SW480 (cell line): Measurements from ENCODE around the gene AJM1.

Source experiments
- DNase-seq: peaks from one replicate; pipeline ENCODE4 v3.0.0-alpha.2; 2016; ENCODE audit warnings: low spot score

AJM1 gene

GRCh38 chr9:136845465-136846260 lies 3.4 kb downstream of the AJM1 start:
- no peak for DNase-seq

GRCh38 chr9:136846376-136847087 lies 4.3 kb downstream of the AJM1 start:
- DNase-seq, result no peak

GRCh38 chr9:136847088-136847825 lies 5.0 kb downstream of the AJM1 start:
- DNase-seq, result peak; percentile 24

DNA sequence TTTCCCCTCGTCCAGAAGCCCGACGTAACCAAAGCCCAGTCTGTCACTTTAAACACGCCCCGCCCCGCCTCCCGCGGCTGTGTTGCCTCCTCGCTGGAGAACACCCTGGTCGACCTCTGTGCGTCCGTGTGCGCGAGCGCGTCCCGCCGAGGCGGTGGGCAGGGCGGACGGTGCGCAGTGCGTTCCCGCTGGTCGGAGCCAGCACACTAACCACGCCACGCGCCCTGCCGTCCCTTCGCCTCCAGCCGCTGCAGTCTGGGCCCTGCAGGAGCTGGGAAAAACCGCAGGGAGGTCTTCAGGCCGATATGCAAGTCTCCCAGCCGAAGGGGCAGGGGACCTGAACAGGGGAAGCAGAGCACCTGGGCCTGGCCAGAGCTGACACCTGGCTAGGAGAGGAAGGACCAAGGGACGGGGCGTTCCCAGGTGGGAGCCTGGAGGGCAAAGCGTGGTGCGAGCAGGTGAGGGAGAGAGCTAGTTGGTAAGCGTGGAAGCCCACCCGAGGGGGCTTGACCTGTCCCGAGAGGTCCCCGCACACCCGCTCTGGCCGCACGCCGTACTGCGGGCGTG lies 5.6 kb downstream of the AJM1 start:
- peak; percentile 86 for DNase-seq

DNA sequence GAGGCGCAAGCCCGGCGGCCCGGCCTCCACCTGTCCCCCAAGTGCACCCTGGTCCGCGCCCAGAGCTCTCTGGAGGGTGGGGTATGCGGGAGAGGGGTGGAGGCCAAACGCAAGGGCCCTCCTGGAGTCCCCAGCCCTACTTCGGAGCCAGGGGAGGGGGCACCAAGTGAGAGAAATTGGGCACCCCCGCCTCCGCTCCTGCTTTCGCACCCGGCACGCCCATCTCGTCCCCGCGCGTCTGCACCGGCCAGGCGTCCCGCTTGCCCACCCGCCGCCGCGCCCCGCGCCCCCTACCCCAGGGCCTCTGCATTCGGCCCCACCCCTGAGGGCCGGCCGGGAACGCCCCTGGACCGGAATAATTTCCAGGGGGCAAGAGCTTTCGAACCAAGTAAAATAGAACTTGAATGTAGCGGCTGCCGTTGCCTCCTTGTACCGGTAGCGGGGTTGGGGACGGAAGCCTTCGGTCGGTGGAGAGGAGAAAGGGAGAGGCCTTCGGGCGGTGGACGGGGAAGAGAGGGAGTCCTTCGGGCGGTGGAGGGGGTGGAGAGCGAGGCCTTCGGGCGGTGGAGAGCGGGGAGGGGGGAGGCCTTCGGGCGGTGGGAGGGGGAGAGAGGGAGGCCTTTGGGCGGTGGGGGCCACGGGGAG lies 6.2 kb downstream of the AJM1 start:
- peak; percentile 53 for DNase-seq

GRCh38 chr9:136849038-136849959 lies 7.0 kb downstream of the AJM1 start, which contains the start of gene PHPT1:
Gene PHPT1, plus strand, starts transcription at chr9:136849409. Its CDS starts 22 bp downstream, at chr9:136849431.
- peak; percentile 99 for DNase-seq

DNA sequence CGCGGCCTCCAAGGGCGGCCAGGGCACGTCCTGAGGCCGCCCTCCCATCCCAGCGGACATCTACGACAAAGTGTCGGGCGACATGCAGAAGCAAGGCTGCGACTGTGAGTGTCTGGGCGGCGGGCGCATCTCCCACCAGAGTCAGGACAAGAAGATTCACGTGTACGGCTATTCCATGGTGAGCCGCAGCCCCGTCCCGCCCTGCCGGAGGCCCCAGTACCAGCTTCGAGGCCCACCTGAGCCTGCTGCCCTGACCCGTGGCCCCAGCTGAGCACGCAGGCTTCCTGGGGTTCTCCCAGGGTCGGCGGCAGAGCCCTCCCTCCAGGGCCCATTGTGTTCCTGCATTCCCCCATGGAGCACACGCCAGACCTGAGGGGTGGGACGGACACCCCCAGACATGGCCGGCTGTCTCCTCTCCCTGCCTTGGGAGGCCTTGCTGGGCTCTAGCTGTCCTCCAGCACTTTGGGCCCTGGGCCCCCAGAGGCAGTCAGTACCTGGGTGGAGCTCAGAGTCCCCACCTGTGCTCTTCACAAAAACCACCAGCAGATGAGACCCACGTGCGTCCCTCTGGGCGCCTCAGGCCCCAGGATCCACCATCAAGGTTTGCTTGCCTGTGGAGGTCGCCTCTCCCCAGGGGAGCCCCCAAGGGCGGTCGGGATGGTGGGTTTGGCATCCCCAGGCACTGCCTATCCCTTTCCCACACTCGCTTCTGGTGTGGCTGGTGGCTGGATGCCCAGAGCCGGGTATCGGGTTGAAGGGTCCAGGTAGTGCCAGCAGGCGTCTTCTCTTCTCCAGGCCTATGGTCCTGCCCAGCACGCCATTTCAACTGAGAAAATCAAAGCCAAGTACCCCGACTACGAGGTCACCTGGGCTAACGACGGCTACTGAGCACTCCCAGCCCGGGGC lies 7.9 kb downstream of the AJM1 start:
- no peak for DNase-seq

- DNase-seq, result no peak
Observed at GRCh38 chr9:136850866-136851775, 8.8 kb downstream of the AJM1 start.

DNA sequence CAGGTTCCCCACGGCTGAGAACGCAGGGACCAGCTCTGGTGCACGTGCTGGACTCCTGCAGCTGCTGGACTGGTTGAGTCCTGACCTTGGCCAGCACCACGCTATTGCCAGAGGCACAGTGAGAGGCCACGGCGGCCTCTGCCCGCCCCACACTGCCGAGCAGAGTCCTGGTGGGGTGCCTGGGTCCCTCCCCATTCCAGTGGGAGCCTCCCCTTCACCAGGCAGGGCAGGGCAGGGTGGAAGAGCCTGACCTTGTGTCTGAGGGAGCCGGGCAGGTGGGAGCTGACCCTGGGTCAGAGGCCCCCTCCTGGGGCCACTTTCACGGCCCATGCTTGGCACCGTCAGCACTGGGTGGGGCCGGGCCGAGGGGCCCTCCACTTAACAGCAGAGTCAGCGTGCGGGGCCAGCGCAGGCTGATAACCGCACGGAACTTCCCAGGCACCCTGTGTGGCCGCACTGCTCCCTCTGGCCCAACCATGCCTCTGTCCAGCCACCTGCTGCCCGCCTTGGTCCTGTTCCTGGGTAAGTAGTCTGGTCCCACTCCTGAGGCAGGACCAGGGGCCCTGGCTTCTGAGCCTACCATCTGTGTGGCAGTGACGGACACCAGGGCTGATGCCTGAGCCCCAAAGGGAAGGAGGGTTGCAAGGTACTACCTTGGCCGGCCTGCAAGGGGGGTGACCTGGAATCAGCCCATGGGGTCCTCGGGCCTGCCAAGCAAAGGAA lies 9.8 kb downstream of the AJM1 start, which contains the start of gene MAMDC4:
MAMDC4 (plus strand) TSS at position 406 of the 723 bp plus-strand sequence; CDS start at position 477, 71 bp downstream.
- DNase-seq, result no peak

DNA sequence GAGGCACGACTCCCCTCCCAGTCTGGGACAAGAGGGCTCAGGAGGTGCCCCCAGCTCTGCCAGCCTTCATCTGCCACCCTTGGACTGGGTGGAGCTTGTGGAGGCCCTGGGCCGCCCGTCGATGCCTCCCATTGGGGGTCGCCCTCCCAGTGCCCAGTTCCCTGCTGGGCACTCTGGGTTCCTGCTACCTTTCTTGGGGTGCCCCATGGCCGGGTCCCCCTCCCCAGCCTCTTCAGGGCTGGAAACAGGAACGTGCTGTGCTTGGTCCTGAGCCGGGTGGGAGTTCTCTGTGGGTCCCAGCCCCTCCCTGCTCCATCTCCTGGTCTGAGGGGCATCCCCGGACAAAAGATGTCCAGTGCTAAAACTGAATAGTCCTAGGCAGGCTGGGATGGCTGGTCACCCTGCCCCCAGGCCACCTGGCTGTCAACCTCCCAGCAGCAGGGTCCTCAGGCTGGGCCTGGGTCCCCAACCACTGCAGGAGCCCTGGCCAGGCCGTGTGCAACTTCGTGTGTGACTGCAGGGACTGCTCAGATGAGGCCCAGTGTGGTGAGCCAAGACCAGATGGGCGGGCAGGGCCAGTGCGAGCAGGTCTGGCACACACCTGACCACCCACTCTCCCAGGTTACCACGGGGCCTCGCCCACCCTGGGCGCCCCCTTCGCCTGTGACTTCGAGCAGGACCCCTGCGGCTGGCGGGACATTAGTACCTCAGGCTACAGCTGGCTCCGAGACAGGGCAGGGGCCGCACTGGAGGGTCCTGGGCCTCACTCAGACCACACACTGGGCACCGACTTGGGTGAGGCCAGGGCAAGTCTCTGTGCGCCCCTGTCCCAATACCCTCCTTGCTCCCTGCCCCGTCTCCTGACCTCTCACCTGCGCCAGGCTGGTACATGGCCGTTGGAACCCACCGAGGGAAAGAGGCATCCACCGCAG lies 10.7 kb downstream of the AJM1 start:
- no peak for DNase-seq

GRCh38 chr9:136853596-136854112 lies 11.4 kb downstream of the AJM1 start:
- DNase-seq, result no peak

DNA sequence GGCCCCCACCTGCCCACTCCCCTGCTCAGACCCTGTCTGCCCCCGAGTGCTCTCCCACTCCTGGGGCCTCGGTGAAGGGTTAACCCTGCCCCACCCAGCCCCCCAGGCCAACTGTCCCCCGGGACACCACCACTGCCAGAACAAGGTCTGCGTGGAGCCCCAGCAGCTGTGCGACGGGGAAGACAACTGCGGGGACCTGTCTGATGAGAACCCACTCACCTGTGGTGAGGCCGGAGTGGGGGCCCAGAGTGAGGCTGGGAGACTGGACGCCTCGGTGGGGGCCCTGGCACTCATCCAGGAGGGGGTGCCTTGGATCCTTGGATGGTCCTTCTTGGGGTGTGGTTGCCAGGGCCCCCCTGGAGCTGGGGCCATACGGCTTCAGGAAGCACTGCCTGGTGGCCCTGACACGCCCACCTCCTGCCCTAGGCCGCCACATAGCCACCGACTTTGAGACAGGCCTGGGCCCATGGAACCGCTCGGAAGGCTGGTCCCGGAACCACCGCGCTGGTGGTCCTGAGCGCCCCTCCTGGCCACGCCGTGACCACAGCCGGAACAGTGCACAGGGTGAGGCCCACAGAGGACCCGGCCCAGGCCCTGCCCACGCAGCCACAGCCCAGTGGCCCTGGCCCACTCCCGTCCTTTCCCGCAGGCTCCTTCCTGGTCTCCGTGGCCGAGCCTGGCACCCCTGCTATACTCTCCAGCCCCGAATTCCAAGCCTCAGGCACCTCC lies 12.0 kb downstream of the AJM1 start:
- no peak for DNase-seq

- no peak for DNase-seq
Observed at GRCh38 chr9:136854842-136855460, 12.7 kb downstream of the AJM1 start.

- DNase-seq, result no peak
Observed at GRCh38 chr9:136855461-136856078, 13.3 kb downstream of the AJM1 start.

DNA sequence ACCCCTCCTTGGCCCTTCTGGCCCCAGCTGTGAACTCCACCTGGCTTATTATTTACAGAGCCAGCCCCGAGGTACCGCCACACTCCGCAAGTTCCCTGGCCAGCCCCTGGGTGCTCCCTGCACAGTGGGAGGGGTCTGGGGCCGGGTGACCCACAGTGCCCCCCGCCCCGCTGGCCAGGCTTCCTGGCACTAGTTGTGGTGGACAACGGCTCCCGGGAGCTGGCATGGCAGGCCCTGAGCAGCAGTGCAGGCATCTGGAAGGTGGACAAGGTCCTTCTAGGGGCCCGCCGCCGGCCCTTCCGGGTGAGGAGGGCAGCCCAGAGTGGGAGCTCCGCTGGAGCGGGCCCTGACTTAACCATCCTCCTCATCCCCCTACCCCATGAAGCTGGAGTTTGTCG lies 13.8 kb downstream of the AJM1 start:
- DNase-seq, result no peak
